Endothelial cell of umbilical vein (primary cell): Measurements from ENCODE around the gene ADAMTSL3. TPM values are rescaled to one million over a fixed set of nuclear protein-coding genes. Genes with fewer than 3 reads are reported as not detected.

Experiments
- BruUV-seq: library from RNA; stranded (reverse); fragments of 400-500 nt; replicated peaks from 2 replicates; lab custom pipeline; 2021; lab: Mats Ljungman, UMichigan
- CTCF ChIA-PET: fragments of 300-600, 350-600 bp; sonication (Branson Sonifier 250); formaldehyde crosslinking; loops from one replicate; lab custom pipeline; 2021; ENCODE audit warnings: antibody characterized with exemption, inconsistent platforms; lab: Charles Lee
- POLR2A ChIA-PET: fragments of 300-600, 350-600 bp; sonication (Branson Sonifier 250); formaldehyde crosslinking; loops from one replicate; lab custom pipeline; 2021; ENCODE audit warnings: antibody characterized with exemption, inconsistent platforms; lab: Charles Lee
- DNase-seq: peaks from one replicate; pipeline ENCODE4 v3.0.0-alpha.2; 2011; ENCODE audit warnings: low read depth, low spot score
- FAIRE-seq: peaks from 2 replicates; lab custom pipeline; 2011; peaks lifted over from hg19 to GRCh38; lab: Jason Lieb, UNC
- H2AFZ ChIP-seq: 2 replicates; pipeline ENCODE4 v1.6.0; 2012; ENCODE audit warnings: low read depth, low read length, control low read depth, inconsistent platforms
- H3K27ac ChIP-seq: 2 replicates; pipeline ENCODE4 v1.5.1; 2011; ENCODE audit warnings: low read depth, mild to moderate bottlenecking, control low read depth, low read length, moderate library complexity; ENCODE audit not compliant: insufficient read depth
- H3K27me3 ChIP-seq, 2 experiments: 2 replicates each; pipeline versions ENCODE4 v1.6.0 to v1.6.1; 2011; ENCODE audit warnings: low read length in 2 of 2, mixed read lengths in 1 of 2; ENCODE audit not compliant: control insufficient read depth in 2 of 2, insufficient read depth in 2 of 2
- H3K36me3 ChIP-seq, 2 experiments: 2 replicates in 1 of 2; 3 replicates in 1 of 2; pipeline ENCODE4 v1.5.1; 2011; ENCODE audit warnings: low read length in 2 of 2, mild to moderate bottlenecking in 1 of 2, moderate library complexity in 1 of 2; ENCODE audit not compliant: control insufficient read depth in 2 of 2, insufficient read depth in 2 of 2; ENCODE audit errors: extremely low read depth in 1 of 2
- H3K4me1 ChIP-seq: 3 replicates; pipeline ENCODE4 v1.5.1; 2011; ENCODE audit warnings: mild to moderate bottlenecking, low read length; ENCODE audit not compliant: control insufficient read depth, insufficient read depth; ENCODE audit errors: extremely low read depth
- H3K4me2 ChIP-seq: 2 replicates; pipeline ENCODE4 v1.6.1; 2011; ENCODE audit warnings: low read length, control low read depth, mixed read lengths; ENCODE audit not compliant: insufficient read depth
- H3K4me3 ChIP-seq, 3 experiments: fragments of 200-600 bp in 1 of 3; sonication (generic), shearing (Covaris generic) in 1 of 3; replicated peaks in 1 of 3; 2 replicates each; pipeline ENCODE4 v1.5.1; 2011 to 2016; ENCODE audit warnings: control low read depth in 3 of 3, low read length in 3 of 3, mild to moderate bottlenecking in 2 of 3, inconsistent platforms in 1 of 3, low read depth in 1 of 3, moderate library complexity in 1 of 3; ENCODE audit not compliant: insufficient read depth in 1 of 3
- H3K79me2 ChIP-seq: 2 replicates; pipeline ENCODE4 v1.6.0; 2012; ENCODE audit warnings: low read length, inconsistent platforms; ENCODE audit not compliant: control insufficient read depth, insufficient read depth
- H3K9ac ChIP-seq: replicated peaks from 2 replicates; pipeline ENCODE3; 2011; ENCODE audit warnings: low read length, control low read depth; ENCODE audit not compliant: insufficient read depth; ENCODE audit errors: extremely low read depth
- H3K9me1 ChIP-seq: replicated peaks from 3 replicates; pipeline ENCODE4 v1.6.0; 2011; ENCODE audit warnings: mild to moderate bottlenecking, low read length; ENCODE audit not compliant: control insufficient read depth, insufficient read depth; ENCODE audit errors: extremely low read depth
- H3K9me3 ChIP-seq: replicated peaks from 2 replicates; pipeline ENCODE4 v1.5.1; 2012; ENCODE audit warnings: low read length, inconsistent platforms; ENCODE audit not compliant: control insufficient read depth, insufficient read depth
- H4K20me1 ChIP-seq: replicated peaks from 2 replicates; pipeline ENCODE3; 2011; ENCODE audit warnings: mild to moderate bottlenecking, low read length; ENCODE audit not compliant: control insufficient read depth, insufficient read depth; ENCODE audit errors: extremely low read depth
- CTCF ChIP-seq, 2 donors: IDR thresholded peaks; 1 replicate in 1 of 2; 2 replicates in 1 of 2; pipeline ENCODE4 v1.5.1; 2011; ENCODE audit warnings: low read length in 2 of 2, mild to moderate bottlenecking in 2 of 2, moderate library complexity in 2 of 2, control low read depth in 1 of 2, inconsistent platforms in 1 of 2, low read depth in 1 of 2; ENCODE audit not compliant: insufficient read depth in 1 of 2; ENCODE audit errors: extremely low read depth in 1 of 2
- EZH2 ChIP-seq: IDR thresholded peaks from 2 replicates; pipeline ENCODE4 v1.6.1; 2012; ENCODE audit warnings: borderline replicate concordance, low read depth, mild to moderate bottlenecking, moderate library complexity, low read length, inconsistent platforms; ENCODE audit not compliant: severe bottlenecking
- FOS ChIP-seq: IDR thresholded peaks from 2 replicates; pipeline ENCODE4 v1.6.1; 2011; ENCODE audit warnings: mild to moderate bottlenecking, low read length, moderate library complexity, borderline replicate concordance; ENCODE audit not compliant: insufficient read depth
- MAX ChIP-seq: IDR thresholded peaks from 2 replicates; pipeline ENCODE4 v1.6.1; 2011; ENCODE audit not compliant: insufficient read depth, insufficient read length
- MYC ChIP-seq: IDR thresholded peaks from one replicate; pipeline ENCODE4 v1.6.1; 2011; ENCODE audit warnings: mild to moderate bottlenecking, low read depth, low read length
- POLR2A ChIP-seq: IDR thresholded peaks from 2 replicates; pipeline ENCODE4 v1.6.1; 2012; ENCODE audit warnings: low read depth, mild to moderate bottlenecking, control low read depth, low read length
- POLR2AphosphoS5 ChIP-seq: IDR thresholded peaks from 2 replicates; pipeline ENCODE4 v1.6.1; 2012; ENCODE audit warnings: low read depth, mild to moderate bottlenecking, control low read depth, low read length, moderate library complexity; ENCODE audit not compliant: insufficient read depth
- dilution Hi-C: fragments of 300-500 bp; cut with MboI; formaldehyde crosslinking; loops from one replicate; pipeline ENCODE4 v1.15.0; 2019; ENCODE audit warnings: low sequenced_read_pairs; ENCODE audit not compliant: extremely low pct_ligation_motif_present
- intact Hi-C: fragments of 100-400 bp; cut with micrococcal nuclease; formaldehyde crosslinking; loops from one replicate; pipeline ENCODE4 v1.10.0; 2022
- polyA plus RNA-seq, 4 experiments: library from polyadenylated mRNA; depleted of rRNA in 3 of 4; stranded (reverse) in 3 of 4; unstranded in 1 of 4; fragments of >200 nt; gene quantifications; 2 replicates each; pipeline versions ENCODE4 v1.2.1 to v1.2.3, GENCODE V29; 2011 to 2012; ENCODE audit warnings: missing spikeins in 1 of 4
- total RNA-seq: library from RNA; stranded (reverse); gene quantifications from 2 replicates; pipeline ENCODE4 v1.2.3, GENCODE V29; 2021

The ADAMTSL3 gene
- total and polyA plus RNA-seq, 2 donors (not counting 3 experiments of a cell fraction or from before 2014, with no cell fraction given), result not detected

GRCh38 chr15:83605111-83605945 lies 48.6 kb upstream of the ADAMTSL3 start:
- no peaks in the 10 kb centered on the region for H3K36me3 ChIP-seq
- no peak for DNase-seq
- intact Hi-C loops, result no loop called here
- no peaks in the 10 kb centered on the region for H3K79me2 ChIP-seq
- no peak for TF ChIP-seq POLR2A
- TF ChIP-seq MAX, result no peak
- TF ChIP-seq EZH2, result no peak
- no peak for TF ChIP-seq CTCF (IDR thresholded peaks at IDR 0.05; ENCODE audit: extremely low read depth in 1 of 2, insufficient read depth in 1 of 2, low read depth in 1 of 2, low read length in 2 of 2)
- no peak for TF ChIP-seq POLR2AphosphoS5
- TF ChIP-seq FOS, result no peak
- TF ChIP-seq MYC, result no peak
- H3K4me2 ChIP-seq, result no peak overlapping the region
- no peaks in the 10 kb centered on the region for H3K4me1 ChIP-seq
- ChIA-PET CTCF (no interaction called here), POLR2A (no interaction called here)
- H3K9me1 ChIP-seq, result no peaks in the 10 kb centered on the region
- H3K4me3 ChIP-seq, result no peak overlapping the region
- no peaks in the 10 kb centered on the region for H4K20me1 ChIP-seq
- no TSS peak for BruUV-seq
- H3K9ac ChIP-seq, result no peak overlapping the region
- dilution Hi-C loops, result no loop called here
- no peak overlapping the region for H3K27ac ChIP-seq
- no peak overlapping the region for H2AFZ ChIP-seq
- no peaks in the 10 kb centered on the region for H3K27me3 ChIP-seq
- FAIRE-seq, result no peak
- no peaks in the 10 kb centered on the region for H3K9me3 ChIP-seq
